ENCODE data around the gene BET1L.
A peak's percentile ranks its signal among the peaks of the same experiment; 100 is the strongest.
"Not testable (repeated sequence)": the region's sequence is repeated elsewhere in the genome, so short reads cannot be mapped to it uniquely, and the experiment has no call there.

BET1L gene

GRCh38 chr11:207208-207862, at the start of gene BET1L, which contains the start of gene RIC8A:
Gene BET1L (minus strand): TSS chr11:207399. CDS start chr11:207321, 78 bp downstream.
Gene RIC8A (plus strand): TSS chr11:207708. CDS start chr11:208855, 1,147 bp downstream.
- peak; percentile 100 for DNase-seq

- no peak for DNase-seq
Measured at GRCh38 chr11:255816-256215, 48.6 kb upstream of the BET1L start.

GRCh38 chr11:255176-255575, 48.0 kb upstream of the BET1L start:
- DNase-seq: no peak

GRCh38 chr11:253886-254270, 46.7 kb upstream of the BET1L start:
- no peak for DNase-seq

GRCh38 chr11:253160-253885, 46.1 kb upstream of the BET1L start:
- no peak for DNase-seq

GRCh38 chr11:252666-253065, 45.5 kb upstream of the BET1L start:
- DNase-seq: no peak

GRCh38 chr11:251550-251949, 44.4 kb upstream of the BET1L start:
- DNase-seq: peak; percentile 54

- DNase-seq: peak; percentile 89
Measured at GRCh38 chr11:250740-251299, 43.6 kb upstream of the BET1L start.

GRCh38 chr11:250274-250673, 43.1 kb upstream of the BET1L start:
- DNase-seq: peak; percentile 49

GRCh38 chr11:249062-249461, 41.9 kb upstream of the BET1L start:
- peak; percentile 49 for DNase-seq

GRCh38 chr11:244376-244775, 37.2 kb upstream of the BET1L start:
- no peak for DNase-seq

- peak; percentile 35 for DNase-seq
Measured at GRCh38 chr11:241634-242033, 34.4 kb upstream of the BET1L start.

GRCh38 chr11:240315-240714, 33.1 kb upstream of the BET1L start:
- DNase-seq: peak; percentile 28

GRCh38 chr11:238346-238745, 31.1 kb upstream of the BET1L start:
- DNase-seq: not testable (repeated sequence)

- peak; percentile 94 for DNase-seq
Measured at GRCh38 chr11:236774-237767, 29.9 kb upstream of the BET1L start, which contains the start of gene PSMD13. Gene PSMD13 (plus strand): TSS chr11:236976. CDS start chr11:237050, 74 bp downstream.

GRCh38 chr11:235997-236773, 29.0 kb upstream of the BET1L start, which contains the start of gene SIRT3:
Gene SIRT3 (minus strand): TSS chr11:236342. CDS start chr11:236328, 14 bp downstream.
- DNase-seq: peak; percentile 87

- no peak for DNase-seq
Measured at GRCh38 chr11:235609-235996, 28.4 kb upstream of the BET1L start.

GRCh38 chr11:235180-235579, 28.0 kb upstream of the BET1L start:
- DNase-seq: peak; percentile 56

- peak; percentile 33 for DNase-seq
Measured at GRCh38 chr11:232783-233565, 25.8 kb upstream of the BET1L start.

GRCh38 chr11:230431-230830, 23.2 kb upstream of the BET1L start:
- DNase-seq: peak; percentile 37

GRCh38 chr11:227824-228379, 20.7 kb upstream of the BET1L start:
- DNase-seq: peak; percentile 11
